Ishikawa (cell line): ENCODE measurements around the gene GLIS1.

ENCODE experiments used
- CEBPB ChIP-seq: IDR thresholded peaks from 2 replicates; pipeline ENCODE4 v1.6.1; 2012
- CREB1 ChIP-seq: IDR thresholded peaks from 2 replicates; pipeline ENCODE4 v1.6.1; 2012; ENCODE audit warnings: low read depth
- EGR1 ChIP-seq: IDR thresholded peaks from 2 replicates; pipeline ENCODE4 v1.6.1; 2012
- EP300 ChIP-seq: IDR thresholded peaks from 2 replicates; pipeline ENCODE4 v1.6.1; 2012; ENCODE audit warnings: borderline replicate concordance
- FOXM1 ChIP-seq: IDR thresholded peaks from 2 replicates; pipeline ENCODE4 v1.6.1; 2012; ENCODE audit warnings: low read depth, borderline replicate concordance
- MAX ChIP-seq: IDR thresholded peaks from 2 replicates; pipeline ENCODE4 v1.6.1; 2012
- NFIC ChIP-seq: IDR thresholded peaks from 2 replicates; pipeline ENCODE4 v1.6.1; 2012
- RAD21 ChIP-seq: IDR thresholded peaks from 2 replicates; pipeline ENCODE4 v1.6.1; 2012; ENCODE audit warnings: low read depth
- TAF1 ChIP-seq: IDR thresholded peaks from 2 replicates; pipeline ENCODE4 v1.6.1; 2012; ENCODE audit warnings: low read depth, mild to moderate bottlenecking
- TCF12 ChIP-seq: IDR thresholded peaks from 2 replicates; pipeline ENCODE4 v1.6.1; 2012; ENCODE audit warnings: low read depth
- TEAD4 ChIP-seq: IDR thresholded peaks from 2 replicates; pipeline ENCODE4 v1.6.1; 2012
- USF1 ChIP-seq: IDR thresholded peaks from 2 replicates; pipeline ENCODE4 v1.6.1; 2012
- YY1 ChIP-seq: IDR thresholded peaks from 2 replicates; pipeline ENCODE4 v1.6.1; 2012; ENCODE audit warnings: low read depth
- ZBTB7A ChIP-seq: IDR thresholded peaks from 2 replicates; pipeline ENCODE4 v1.6.1; 2012; ENCODE audit warnings: low read depth
- TF ChIP-seq, protein P1 (sequence below): IDR thresholded peaks from 2 replicates; pipeline ENCODE4 v1.6.1; 2012; ENCODE audit warnings: low read depth, mild to moderate bottlenecking

The GLIS1 gene

GRCh38 chr1:53618500-53619366, 120.2 kb downstream of the GLIS1 start:
- no peak for TF ChIP-seq EGR1
- TF ChIP-seq, protein P1, sequence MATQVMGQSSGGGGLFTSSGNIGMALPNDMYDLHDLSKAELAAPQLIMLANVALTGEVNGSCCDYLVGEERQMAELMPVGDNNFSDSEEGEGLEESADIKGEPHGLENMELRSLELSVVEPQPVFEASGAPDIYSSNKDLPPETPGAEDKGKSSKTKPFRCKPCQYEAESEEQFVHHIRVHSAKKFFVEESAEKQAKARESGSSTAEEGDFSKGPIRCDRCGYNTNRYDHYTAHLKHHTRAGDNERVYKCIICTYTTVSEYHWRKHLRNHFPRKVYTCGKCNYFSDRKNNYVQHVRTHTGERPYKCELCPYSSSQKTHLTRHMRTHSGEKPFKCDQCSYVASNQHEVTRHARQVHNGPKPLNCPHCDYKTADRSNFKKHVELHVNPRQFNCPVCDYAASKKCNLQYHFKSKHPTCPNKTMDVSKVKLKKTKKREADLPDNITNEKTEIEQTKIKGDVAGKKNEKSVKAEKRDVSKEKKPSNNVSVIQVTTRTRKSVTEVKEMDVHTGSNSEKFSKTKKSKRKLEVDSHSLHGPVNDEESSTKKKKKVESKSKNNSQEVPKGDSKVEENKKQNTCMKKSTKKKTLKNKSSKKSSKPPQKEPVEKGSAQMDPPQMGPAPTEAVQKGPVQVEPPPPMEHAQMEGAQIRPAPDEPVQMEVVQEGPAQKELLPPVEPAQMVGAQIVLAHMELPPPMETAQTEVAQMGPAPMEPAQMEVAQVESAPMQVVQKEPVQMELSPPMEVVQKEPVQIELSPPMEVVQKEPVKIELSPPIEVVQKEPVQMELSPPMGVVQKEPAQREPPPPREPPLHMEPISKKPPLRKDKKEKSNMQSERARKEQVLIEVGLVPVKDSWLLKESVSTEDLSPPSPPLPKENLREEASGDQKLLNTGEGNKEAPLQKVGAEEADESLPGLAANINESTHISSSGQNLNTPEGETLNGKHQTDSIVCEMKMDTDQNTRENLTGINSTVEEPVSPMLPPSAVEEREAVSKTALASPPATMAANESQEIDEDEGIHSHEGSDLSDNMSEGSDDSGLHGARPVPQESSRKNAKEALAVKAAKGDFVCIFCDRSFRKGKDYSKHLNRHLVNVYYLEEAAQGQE, result no peak
- no peak for TF ChIP-seq TEAD4
- no peak for TF ChIP-seq MAX
- TF ChIP-seq FOXM1, result no peak
- no peak for TF ChIP-seq NFIC
- TF ChIP-seq TAF1, result no peak
- no peak for TF ChIP-seq ZBTB7A
- TF ChIP-seq USF1, result no peak
- TF ChIP-seq EP300, result no peak
- no peak for TF ChIP-seq CREB1
- no peak for TF ChIP-seq YY1
- TF ChIP-seq RAD21, result no peak
- no peak for TF ChIP-seq CEBPB
- TF ChIP-seq TCF12, result no peak

GRCh38 chr1:53617851-53618499, 121.0 kb downstream of the GLIS1 start:
- TF ChIP-seq USF1 (no peak), CEBPB (no peak), EGR1 (no peak), TAF1 (no peak)

- TF ChIP-seq, protein P1, result no peak
- TF ChIP-seq EP300 (no peak), RAD21 (no peak), CREB1 (no peak), ZBTB7A (no peak), NFIC (no peak), TEAD4 (no peak), TCF12 (no peak), MAX (no peak), USF1 (no peak), EGR1 (no peak), CEBPB (no peak), TAF1 (no peak), YY1 (no peak), FOXM1 (no peak)
Measured at GRCh38 chr1:53617382-53617781, 121.6 kb downstream of the GLIS1 start.

DNA sequence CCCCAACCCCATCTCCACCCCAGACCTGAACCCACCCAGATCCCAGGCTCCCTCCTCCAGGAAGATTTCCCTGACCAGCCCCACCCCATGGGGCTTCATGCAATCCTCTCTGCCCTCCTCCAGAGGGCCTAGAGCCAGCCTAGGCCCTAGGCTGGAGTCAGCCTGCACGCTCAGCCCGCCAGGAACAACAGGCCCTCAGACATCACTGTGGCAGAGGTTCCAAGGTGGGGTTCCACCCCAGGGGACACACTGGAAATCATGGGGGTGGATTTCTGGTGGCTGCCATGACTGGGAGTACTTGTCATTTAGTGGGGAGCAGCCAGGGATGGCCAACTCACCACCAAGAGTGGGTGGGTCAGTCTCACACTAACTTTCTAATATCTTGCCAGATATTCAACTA, 122.0 kb downstream of the GLIS1 start:
- TF ChIP-seq MAX, result no peak

DNA sequence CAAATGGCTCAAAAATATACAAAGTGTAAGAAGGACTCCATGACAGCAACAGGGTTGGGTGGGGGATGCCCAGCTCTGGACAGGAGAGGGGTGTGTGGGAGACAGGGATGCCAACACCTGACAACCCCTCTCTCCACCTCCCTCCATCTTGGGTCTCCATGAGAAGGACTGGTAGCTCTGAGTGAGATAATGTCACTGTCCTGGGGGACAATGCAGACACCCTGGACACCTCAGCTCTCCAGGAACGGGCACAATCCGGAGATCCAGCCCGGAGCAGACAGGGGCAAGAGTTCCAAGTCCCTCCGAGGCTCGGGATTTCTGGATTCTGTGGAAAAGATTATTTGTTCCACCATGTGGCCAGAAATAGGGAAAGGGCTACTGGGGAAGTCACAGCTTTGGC, 122.5 kb downstream of the GLIS1 start:
- no peak for TF ChIP-seq NFIC
- TF ChIP-seq USF1, result no peak
